Right hindlimb (tissue), 1 donor: ENCODE data around the gene TTLL9.

Source experiments
- DNase-seq: peaks from one replicate; pipeline ENCODE4 v3.0.0-alpha.2; 2018

TTLL9 gene

GRCh38 chr20:31837896-31838397 is 32.5 kb upstream of the TTLL9 start:
- no peak for DNase-seq

DNA sequence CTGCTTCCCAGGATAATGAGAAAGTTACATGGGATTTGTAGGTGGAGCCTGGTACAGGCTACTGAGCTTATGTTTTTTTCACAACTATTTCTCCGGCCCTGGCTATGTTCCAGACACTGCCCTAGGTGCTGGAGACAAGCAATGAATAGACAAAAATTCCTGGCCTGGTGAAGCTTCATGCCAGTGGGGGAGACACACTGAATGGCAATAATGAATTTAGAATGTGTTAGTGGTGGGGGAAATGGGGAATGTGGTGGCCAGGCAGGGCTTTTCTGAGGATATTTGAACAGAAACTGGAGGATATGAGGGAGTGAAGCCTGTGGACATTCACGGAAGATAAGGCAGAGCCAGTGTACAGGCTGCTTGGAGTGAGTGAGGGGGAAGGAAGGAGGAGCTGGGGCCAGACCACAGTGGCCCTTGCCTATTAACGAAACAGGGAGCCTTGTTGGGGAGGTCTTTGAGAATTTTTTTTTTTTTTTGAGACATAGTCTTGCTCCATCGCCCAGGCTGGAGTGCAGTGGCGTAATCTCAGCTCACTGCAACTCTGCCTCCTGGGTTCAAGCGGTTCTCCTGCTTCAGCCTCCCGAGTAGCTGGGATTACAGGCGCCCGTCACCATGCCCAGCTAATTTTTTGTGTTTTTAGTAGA is 31.7 kb upstream of the TTLL9 start:
- no peak for DNase-seq

GRCh38 chr20:31839782-31840487 is 30.5 kb upstream of the TTLL9 start:
- DNase-seq = no peak

DNA sequence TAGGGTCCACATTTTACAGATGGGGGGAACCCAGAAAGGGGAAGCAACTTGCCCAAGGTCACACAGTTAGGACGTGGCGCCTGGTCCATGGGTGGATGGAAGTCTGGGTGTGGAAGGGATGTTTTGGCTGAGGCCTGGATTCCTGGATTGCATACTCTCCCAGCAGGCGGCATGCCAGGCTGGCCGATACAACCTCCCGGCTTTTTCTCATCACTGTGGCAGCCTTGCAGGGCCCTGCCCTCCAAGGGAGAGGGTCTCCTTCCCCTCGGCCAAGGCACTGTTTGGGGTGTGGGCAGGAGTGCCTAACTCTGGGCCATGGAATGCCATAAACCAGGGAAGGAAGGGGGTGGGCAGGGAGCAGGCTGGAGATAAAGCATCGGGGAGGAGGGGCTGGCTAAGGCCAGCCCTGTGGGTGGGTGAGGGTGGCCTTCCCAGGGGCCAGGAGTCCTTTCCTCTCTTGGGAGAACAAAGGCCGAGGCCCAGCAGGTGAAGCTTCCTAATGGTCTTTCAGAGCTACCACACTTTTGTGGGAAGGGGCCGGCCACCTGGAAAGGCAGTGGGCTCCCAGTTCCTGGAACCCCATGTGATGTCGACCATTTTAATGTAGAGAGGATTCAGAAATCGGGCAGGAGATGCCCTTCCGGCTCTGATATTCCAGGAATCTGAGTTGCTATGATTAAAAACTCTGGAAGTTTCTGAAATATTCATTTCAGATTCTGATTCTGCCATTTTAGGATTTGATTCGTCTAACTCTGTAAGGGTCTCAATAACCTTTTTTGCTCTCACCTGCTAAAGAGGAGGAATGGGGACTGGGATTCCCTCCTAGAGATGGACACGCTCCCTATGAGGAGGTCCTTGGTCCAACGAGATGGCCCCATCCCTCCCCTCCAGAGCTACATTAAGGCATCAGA is 29.3 kb upstream of the TTLL9 start:
- no peak for DNase-seq

DNA sequence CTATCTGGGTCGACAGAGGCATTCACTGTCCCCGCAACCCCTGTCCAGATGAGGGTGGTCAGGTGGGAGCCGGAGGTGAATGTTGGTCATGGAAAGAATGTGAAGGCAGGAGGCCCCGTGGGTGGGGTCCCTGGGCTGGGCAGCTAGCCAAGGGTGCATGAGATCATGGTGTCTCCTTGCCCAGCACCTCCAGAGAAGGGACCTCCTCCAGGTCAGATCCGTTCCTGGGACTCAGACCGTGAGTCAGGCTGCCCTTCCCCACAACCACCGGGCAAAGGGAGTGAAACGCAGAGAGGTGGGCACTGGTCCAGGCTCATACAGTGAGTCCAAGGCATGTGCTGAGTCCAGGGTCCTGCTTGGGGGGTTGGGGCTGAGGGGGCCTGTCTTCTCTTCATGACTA is 28.5 kb upstream of the TTLL9 start:
- DNase-seq = no peak

DNA sequence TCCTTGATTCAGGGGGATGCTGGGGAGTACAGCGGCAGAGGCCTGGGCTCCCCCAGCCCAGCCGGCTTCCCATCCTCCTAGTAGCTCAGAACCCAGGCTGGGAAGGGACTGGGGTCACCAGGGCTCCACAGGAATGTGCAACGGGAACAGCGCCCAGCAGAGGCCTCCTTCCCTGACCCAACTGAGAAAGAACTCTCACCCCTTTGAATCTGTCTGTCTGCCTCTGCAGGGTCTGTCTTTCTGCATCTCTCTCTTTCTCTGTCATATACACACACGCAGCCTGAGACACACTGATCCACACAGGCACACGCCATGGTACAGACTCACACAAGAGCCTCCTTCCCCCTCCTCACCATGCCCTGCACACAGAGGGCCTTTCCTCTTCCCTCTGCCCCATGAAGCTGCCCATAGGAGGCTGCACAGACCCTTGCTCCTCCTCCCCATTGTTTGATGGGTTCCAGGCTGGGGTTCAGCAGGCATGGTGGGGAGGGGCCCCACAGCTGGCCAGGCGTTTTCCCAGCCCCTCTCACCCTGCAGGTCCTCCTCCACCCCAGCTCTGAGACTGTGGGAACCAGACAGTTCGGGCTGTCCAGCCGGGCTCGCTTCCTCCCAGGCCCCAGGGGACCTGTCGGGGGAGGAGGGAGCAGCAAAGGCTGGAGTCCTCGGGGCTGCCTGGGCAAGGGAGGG is 27.8 kb upstream of the TTLL9 start:
- peak; percentile 76 for DNase-seq

- no peak for DNase-seq
These were observed 27.1 kb upstream of the TTLL9 start for GRCh38 chr20:31843288-31843687.

DNA sequence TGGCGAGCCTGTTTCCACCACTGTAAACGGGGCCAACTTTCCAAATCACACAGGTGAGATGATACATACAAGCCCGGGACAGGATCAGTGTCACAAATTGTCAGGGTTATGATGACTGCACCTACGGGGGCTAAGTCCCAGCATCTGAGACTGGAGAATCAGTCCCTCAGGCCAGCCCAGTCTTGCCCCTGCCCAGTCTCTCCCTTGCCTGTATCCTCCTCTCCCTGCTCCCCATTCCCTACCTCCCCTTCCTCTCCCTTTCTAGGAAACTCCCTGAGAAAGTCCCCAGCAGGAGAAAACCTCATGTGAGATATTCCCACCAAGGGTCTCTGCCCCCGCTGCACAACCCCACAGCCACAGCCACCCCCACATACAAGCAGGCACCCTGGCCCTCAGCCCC is 26.6 kb upstream of the TTLL9 start:
- DNase-seq = no peak

GRCh38 chr20:31844737-31845299 is 25.6 kb upstream of the TTLL9 start:
- DNase-seq = no peak

DNA sequence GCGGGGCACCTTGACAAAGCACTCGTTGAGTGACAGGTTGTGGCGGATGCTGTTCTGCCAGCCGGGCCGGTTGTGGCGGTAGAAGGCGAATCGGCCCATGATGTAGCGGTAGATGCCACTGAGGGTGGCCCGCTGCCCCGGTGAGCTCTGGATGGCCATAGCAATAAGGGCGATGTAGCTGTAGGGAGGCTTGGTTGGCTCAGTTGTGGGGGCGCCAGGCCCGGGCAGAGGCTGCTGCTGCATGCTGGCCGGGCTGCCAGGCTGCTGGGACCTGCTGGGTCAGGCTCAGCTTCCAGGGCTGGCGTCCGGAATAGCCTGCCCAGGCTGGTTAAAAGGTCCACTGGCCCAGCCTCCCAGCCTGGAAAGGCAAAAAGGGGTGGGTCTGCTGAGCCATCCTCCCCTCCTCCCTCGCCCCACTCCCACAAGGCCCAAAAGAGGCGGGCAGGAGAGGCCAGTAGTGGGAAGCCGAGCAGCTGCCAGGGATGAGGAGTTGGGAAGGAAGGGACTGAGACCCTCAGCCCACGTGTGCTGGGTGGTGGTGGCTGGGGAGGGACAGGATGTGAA is 25.1 kb upstream of the TTLL9 start, which contains the start of gene FOXS1:
Gene FOXS1, minus strand, starts transcription at position 305 of the 564 bp plus-strand sequence. Its CDS starts 62 bp downstream, at position 243.
- DNase-seq = peak; percentile 78

GRCh38 chr20:31846793-31847138 is 23.7 kb upstream of the TTLL9 start:
- DNase-seq = no peak

DNA sequence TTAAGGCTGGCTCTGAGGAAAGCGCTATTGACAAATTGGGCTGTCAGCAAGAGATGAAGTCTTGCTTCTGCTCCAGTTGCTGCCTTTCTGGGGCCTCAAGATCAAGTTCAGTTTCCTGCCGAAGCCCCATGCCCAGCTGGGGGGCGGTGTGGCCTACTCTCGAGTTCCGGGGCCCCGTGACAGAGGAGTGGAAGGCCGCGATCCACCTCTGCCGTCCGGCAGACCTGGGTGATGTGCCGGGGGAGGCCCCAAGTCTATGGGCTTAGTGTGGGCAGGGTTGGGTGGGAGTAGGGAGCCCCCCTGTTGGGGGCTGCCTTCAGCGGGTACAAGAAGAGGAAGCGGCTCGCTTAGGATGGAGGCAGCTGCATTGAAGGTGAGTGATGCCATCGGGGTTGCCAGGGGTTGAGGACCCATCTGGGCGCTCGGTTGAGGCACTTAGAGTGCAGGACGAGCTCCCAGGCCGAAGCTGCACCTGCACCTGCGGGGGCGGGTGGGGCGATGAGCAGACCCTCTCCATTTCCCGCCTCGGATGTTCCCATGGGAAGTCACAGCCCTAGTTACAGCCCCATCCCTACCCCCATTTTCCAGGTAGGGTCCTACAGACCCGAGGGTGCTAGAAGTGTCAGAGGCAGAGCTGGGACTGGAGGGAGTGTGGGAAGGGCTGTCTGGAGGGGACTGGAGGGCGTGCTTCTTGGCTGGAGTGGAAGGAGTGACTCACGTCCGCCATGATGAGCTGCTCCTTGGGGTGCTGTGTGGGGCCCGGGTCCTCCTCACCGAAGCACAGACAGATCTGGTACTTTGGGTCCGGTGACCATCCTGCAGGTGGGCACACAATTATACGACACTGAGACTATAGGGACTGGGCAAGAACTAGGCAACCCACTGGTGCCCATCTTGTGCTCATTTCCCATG is 22.1 kb upstream of the TTLL9 start:
- no peak for DNase-seq

- no peak for DNase-seq
These were observed 21.0 kb upstream of the TTLL9 start for GRCh38 chr20:31849306-31849930.

GRCh38 chr20:31851240-31851955 is 19.0 kb upstream of the TTLL9 start:
- no peak for DNase-seq

GRCh38 chr20:31853481-31853880 is 17.0 kb upstream of the TTLL9 start:
- DNase-seq = no peak

DNA sequence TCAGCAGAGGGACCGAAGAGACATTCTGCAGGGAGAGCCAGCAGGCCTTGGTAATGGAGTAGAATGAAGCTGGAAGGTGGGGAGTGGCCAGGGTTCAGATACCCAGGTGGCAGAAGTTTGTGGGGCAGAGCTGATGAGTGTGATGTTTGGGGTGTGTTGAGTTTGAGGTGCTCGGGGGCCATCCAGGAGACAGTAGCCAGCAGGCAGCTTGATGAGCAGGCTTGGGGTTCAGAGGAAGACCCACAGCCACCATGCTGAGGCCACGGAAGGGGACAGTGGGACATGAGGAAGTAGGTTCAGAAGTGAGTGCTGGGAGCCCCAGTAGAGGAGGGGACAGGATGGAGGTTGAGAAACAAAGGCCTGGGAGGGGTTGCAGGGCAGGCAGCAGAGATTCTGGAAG is 13.9 kb upstream of the TTLL9 start:
- DNase-seq = no peak

DNA sequence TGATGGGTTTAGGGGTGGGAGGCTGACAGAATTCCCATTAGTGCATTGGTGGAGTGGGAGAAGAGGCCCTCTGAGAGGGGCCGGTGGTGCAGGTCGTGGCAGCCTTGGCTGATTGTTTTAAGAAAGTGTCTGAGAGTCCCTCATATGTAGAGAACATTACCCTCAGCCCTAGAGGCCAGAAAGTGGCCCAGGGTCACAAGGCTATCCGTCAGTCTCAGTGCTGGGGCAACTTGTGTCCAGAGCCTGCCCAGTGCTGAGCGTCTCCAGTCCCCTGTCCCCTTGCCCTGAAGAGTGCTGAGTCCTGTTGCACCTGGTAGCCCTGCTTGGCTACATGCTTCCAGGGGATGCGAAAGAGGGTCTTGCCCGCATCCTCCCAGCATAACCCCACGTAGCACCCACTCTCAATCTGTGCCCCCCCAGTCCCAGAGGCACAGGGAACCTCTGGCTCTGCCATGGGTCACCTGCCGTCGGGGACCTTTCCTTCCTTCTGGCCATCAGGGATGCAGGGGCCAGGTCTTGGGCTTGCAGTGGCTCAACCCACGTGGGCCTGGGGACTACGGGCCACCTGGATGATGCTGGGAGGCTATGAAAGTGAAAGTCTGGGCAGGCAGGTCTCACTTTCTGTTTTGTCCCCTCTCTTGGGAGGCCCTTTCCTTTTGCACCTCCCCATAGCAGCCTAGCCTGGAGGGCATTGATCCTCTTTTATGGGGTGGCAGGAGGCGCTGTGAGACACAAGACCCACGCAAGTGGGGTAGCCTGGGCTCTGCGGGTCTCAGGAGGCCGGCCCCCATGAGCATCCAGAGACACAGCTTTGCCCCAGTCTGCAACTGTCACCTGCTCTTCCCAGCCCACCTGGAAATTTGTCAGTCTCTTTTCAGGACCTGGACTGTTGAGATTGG is 12.3 kb upstream of the TTLL9 start:
- no peak for DNase-seq

DNA sequence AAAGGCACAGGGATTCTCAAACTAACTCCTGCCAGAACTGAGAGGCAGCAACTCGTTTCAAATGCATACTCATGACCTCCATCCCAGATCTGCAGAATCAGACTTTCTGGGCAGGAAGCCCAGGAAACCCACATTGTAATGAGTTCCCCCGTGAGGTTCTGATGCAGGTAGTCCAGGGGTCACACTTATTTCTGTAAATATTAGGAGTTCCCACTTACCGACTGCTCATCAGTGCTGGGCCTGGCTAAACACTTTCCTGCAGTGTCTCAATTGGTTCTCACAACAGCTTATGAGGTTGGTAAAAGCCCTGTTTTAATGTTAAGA is 11.7 kb upstream of the TTLL9 start:
- DNase-seq = peak; percentile 61
